ENCODE measurements around the gene MEIOB. TPM values are rescaled to one million over a fixed set of nuclear protein-coding genes. Genes with fewer than 3 reads are reported as not detected.

MEIOB gene
- polyA plus RNA-seq, 3 donors, result not detected

DNA sequence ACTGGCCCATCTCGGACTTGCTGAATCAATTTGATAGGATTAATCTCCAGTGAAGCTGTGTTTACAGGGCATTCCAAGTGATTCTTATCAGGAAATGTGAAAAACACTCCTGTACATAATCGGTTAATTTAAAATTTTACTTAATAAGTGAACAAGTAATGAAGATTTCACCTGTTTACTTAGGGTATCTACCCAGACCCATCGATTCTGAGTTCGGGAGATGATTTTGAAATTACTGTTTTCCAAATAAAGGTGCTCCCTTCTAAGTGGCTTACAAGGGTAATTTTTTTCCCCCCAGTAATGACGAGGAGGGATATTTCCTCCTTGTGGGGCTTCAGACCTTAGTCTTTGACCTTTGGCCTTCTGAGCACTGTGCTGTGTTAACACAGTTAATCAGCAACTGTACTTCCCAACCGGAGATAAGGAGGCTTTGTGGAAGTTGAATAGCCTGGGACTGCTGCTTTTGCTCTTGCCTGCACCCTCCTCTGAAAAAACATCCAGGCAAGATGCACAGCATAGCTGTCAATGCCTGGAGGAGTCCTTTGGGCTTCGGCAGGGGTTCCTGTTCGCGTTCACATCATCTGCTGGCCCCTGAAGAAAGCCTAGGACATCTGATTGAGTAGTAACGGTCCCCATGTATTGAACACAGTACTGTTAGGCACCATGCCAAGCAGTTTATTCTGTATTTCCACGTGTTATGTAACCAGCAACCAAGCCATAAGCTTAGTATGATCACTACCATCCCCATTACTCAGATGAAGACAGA lies 43.1 kb downstream of the MEIOB start:
- no peaks in the 10 kb centered on the region for H3K27me3 ChIP-seq (ENCODE audit: control insufficient read depth in 2 of 2, insufficient read depth in 2 of 2, low read length in 2 of 2)
- H2AFZ ChIP-seq (ENCODE audit: insufficient read depth, low read depth, low read length, poor library complexity, severe bottlenecking), result no peak overlapping the region
- TF ChIP-seq, protein P1, sequence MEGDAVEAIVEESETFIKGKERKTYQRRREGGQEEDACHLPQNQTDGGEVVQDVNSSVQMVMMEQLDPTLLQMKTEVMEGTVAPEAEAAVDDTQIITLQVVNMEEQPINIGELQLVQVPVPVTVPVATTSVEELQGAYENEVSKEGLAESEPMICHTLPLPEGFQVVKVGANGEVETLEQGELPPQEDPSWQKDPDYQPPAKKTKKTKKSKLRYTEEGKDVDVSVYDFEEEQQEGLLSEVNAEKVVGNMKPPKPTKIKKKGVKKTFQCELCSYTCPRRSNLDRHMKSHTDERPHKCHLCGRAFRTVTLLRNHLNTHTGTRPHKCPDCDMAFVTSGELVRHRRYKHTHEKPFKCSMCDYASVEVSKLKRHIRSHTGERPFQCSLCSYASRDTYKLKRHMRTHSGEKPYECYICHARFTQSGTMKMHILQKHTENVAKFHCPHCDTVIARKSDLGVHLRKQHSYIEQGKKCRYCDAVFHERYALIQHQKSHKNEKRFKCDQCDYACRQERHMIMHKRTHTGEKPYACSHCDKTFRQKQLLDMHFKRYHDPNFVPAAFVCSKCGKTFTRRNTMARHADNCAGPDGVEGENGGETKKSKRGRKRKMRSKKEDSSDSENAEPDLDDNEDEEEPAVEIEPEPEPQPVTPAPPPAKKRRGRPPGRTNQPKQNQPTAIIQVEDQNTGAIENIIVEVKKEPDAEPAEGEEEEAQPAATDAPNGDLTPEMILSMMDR (IDR thresholded peaks at IDR 0.05), result no peak
- no peaks in the 10 kb centered on the region for H3K9me3 ChIP-seq (replicated peaks in 1 of 2; ENCODE audit: control insufficient read depth in 1 of 2, insufficient read depth in 1 of 2, low read length in 2 of 2)
- no peak overlapping the region for H3K27ac ChIP-seq (ENCODE audit: low read depth in 1 of 2, low read length in 2 of 2)
- H3K4me3 Mint-ChIP-seq, result no peak overlapping the region
- peaks cover 0 to 2% (median 0%) of the 10 kb centered on the region in 7 donors for H3K9me3 Mint-ChIP-seq
- H4K20me1 ChIP-seq (ENCODE audit: insufficient read depth, low read length), result peaks cover 25% of the 10 kb centered on the region
- peaks cover 39% of the 10 kb centered on the region for H3K79me2 ChIP-seq (ENCODE audit: insufficient read depth, low read length)
- no peak overlapping the region for H3K4me2 ChIP-seq (replicated peaks; ENCODE audit: extremely low read depth, low read length, poor library complexity, severe bottlenecking)
- peaks cover 13 to 15% of the 10 kb centered on the region in 2 donors for H3K36me3 Mint-ChIP-seq
- H3K4me1 Mint-ChIP-seq, result peaks cover 31% of the 10 kb centered on the region
- no peak overlapping the region for H3K9ac ChIP-seq (ENCODE audit: insufficient read depth, low read length, poor library complexity, severe bottlenecking)
- peak overlapping the region in 1 of 7 donors; percentile 25 for H3K27ac Mint-ChIP-seq
- H3K4me1 ChIP-seq (ENCODE audit: control insufficient read depth in 1 of 2, insufficient read depth in 2 of 2, low read length in 2 of 2), result peaks cover 22 to 39% of the 10 kb centered on the region in 2 donors
- DNase-seq, result no peak
- H3K36me3 ChIP-seq (replicated peaks in 1 of 2; ENCODE audit: control insufficient read depth in 1 of 2, insufficient read depth in 2 of 2, low read length in 2 of 2), result peaks cover 0 to 7% of the 10 kb centered on the region in 2 donors
- H3K4me3 ChIP-seq (replicated peaks in 1 of 3; ENCODE audit: low read depth in 2 of 3, low read length in 3 of 3), result no peak overlapping the region
- peaks cover 0 to 3% (median 0%) of the 10 kb centered on the region in 3 donors for H3K27me3 Mint-ChIP-seq (ENCODE audit: low read depth in 3 of 3)
- intact Hi-C loops (cut with micrococcal nuclease), result loop anchor here in 1 of 2 donors (5.0 kb wide), 1 partner anchor 47 kb away; the partner anchor contains the start of genes NUBP2 and SPSB3
- WGBS (ENCODE audit: insufficient coverage), result 75% methylated on average over 6 of the region's 11 CpGs

DNA sequence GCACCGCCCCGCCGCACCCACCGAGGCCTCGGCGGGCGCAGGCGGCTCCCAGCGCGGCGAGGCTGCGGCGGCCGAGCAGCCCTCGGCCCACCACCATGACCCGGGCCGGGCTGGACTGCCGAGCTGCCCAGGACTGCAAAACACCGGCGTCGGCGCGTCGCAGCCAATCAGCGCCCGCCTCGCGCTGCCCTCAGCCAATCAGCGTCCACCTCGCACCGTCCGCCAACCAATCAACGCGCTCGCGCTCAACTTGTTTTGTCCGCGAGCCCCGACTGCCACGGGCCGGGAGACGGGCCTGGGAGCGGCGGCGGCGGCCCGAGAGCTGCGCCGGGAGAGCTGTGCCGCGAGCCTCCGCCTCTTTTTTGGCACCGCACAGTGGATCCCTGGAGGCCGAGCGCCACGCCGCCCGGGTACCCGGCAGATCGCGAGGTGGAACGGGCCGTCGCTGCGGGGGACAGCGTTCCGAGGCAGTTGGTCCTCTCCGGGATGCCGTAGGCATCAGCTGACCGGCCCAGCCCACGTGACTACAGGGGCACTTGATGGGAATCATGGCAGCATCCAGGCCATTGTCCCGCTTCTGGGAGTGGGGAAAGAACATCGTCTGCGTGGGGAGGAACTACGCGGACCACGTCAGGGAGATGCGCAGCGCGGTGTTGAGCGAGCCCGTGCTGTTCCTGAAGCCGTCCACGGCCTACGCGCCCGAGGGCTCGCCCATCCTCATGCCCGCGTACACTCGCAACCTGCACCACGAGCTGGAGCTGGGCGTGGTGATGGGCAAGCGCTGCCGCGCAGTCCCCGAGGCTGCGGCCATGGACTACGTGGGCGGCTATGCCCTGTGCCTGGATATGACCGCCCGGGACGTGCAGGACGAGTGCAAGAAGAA lies 45.0 kb downstream of the MEIOB start, which contains the start of the genes FAHD1 and HAGH:
Gene FAHD1 (plus strand): TSS at position 516 of the 883 bp plus-strand sequence. CDS start 33 bp downstream, at position 549.
Gene HAGH (minus strand): TSS at position 135 of the 883 bp plus-strand sequence. CDS start 38 bp downstream, at position 97.
- Histone ChIP-seq H3K79me2 (ENCODE audit: insufficient read depth, low read length) (peaks cover 51% of the 10 kb centered on the region), H3K4me3 (replicated peaks in 1 of 3; ENCODE audit: low read depth in 2 of 3, low read length in 3 of 3) (peak within 1 kb of the TSS; percentile 54 to 91 (median 74)), H4K20me1 (ENCODE audit: insufficient read depth, low read length) (peaks cover 40% of the 10 kb centered on the region), H3K27ac (ENCODE audit: low read depth in 1 of 2, low read length in 2 of 2) (peak within 1 kb of the TSS; percentile 49 to 85), H3K9me3 (replicated peaks in 1 of 2; ENCODE audit: control insufficient read depth in 1 of 2, insufficient read depth in 1 of 2, low read length in 2 of 2) (no peaks in the 10 kb centered on the region), H2AFZ (ENCODE audit: insufficient read depth, low read depth, low read length, poor library complexity, severe bottlenecking) (peak within 1 kb of the TSS; percentile 94), H3K27me3 (ENCODE audit: control insufficient read depth in 2 of 2, insufficient read depth in 2 of 2, low read length in 2 of 2) (no peaks in the 10 kb centered on the region), H3K9ac (ENCODE audit: insufficient read depth, low read length, poor library complexity, severe bottlenecking) (peak within 1 kb of the TSS; percentile 75), H3K36me3 (replicated peaks in 1 of 2; ENCODE audit: control insufficient read depth in 1 of 2, insufficient read depth in 2 of 2, low read length in 2 of 2) (peaks cover 8 to 18% of the 10 kb centered on the region in 2 donors), H3K4me2 (replicated peaks; ENCODE audit: extremely low read depth, low read length, poor library complexity, severe bottlenecking) (peak within 1 kb of the TSS; percentile 94), H3K4me1 (ENCODE audit: control insufficient read depth in 1 of 2, insufficient read depth in 2 of 2, low read length in 2 of 2) (peaks cover 22 to 39% of the 10 kb centered on the region in 2 donors)
- Mint-ChIP-seq H3K4me3 (peak within 1 kb of the TSS; percentile 94 to 95), H3K9me3 (peaks cover 0 to 2% (median 0%) of the 10 kb centered on the region in 7 donors), H3K27ac (peak within 1 kb of the TSS; percentile 85 to 93 (median 90)), H3K27me3 (ENCODE audit: low read depth in 3 of 3) (peaks cover 0 to 3% (median 0%) of the 10 kb centered on the region in 3 donors), H3K36me3 (peaks cover 14 to 25% of the 10 kb centered on the region in 2 donors), H3K4me1 (peaks cover 31% of the 10 kb centered on the region)
- under 1% methylated on average over 104 of the region's 104 CpGs for WGBS (ENCODE audit: insufficient coverage)
- peak; percentile 92 to 95 (median 92) for DNase-seq
- TF ChIP-seq, protein P1 (IDR thresholded peaks at IDR 0.05), result no peak
- intact Hi-C loops (cut with micrococcal nuclease), result loop anchor here (2.0 to 5.0 kb wide), 2 partner anchors 44 to 45 kb away; partner anchors contain the start of genes NUBP2 (in 2 of the 2) and SPSB3 (in 2 of the 2)

All from CD14-positive monocyte (primary cell).